ENCODE measurements around the gene USB1.

USB1 gene

DNA sequence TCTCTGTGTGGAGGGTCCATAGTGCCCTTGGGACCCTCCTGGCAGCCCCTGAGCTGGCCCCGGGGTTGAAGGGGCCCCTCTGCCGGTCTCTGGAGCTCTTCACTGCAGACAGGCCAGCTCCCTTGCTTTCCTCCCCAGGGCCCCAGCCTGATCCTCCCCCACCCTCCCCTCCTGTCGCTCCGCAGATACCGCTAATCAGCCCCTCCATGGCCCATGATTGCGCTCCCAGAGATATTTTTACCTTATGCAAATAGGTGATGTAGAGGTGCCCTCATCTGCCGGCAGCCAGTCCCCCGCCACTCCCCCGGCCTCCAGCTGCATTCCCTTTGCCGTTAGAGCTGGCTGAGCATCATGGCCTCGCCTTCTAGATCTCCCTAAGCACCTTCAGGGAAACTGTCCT lies 33.6 kb downstream of the USB1 start:
- no peak for DNase-seq (ENCODE audit: low read depth)

DNA sequence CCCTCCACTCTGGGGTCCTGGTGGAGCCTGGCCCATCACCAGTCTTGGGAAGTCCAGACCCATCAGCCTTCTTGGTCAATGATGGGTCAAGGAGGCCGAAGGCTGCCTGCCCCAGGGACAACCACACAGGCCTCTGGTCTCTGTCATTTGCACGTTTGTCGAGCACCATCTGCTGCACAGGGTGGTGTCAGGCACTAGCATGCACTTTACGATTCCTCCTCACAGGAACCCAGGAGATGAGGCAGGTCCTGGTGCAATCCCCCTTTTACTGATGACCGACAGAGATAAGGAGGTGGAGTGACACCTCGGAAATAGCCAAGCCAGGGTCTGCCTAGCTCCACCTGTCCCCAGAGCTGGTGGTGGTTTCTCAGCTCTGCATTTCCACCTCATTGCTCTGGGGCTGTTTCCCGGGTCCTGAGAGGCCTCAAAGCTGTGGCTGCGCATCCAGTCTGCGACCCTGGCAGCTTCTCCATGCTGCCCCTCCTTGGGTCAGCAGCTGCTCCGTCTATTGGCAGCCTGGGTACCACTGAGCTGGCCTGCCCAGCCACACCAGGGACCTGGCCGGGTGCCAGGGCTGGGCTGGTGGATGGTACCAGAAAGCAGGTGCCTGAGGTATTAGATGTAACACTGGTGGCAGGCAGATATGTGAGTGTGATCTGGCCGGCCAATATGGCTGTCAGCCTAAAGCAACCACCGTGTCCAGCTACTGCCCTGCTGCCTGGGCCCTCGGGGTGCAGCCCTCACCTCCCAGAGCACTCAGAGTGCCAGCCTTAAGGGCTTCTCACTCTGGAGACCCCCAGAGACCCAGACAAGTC lies 34.4 kb downstream of the USB1 start:
- DNase-seq (ENCODE audit: low read depth), result no peak

DNA sequence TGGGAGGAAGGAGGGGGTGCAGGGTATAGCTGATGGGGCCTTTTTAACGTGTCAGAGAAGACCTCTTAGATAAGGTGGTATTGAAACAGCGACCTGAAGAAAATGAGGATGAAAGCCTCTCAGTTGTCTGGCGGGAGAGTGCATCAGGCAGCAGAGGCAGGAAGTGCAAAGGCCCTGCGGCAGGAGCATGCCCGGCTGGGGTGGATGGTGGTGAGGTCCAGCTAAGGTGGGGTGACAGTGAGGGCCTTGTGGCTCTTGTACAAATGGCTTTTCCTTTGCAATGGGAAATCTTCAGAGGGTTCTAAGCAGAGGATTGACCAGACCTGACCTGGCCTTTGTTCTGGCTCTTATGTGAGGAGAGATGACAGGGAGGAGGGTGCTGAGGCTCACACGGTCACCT lies 35.7 kb downstream of the USB1 start:
- no peak for DNase-seq (ENCODE audit: low read depth)

DNA sequence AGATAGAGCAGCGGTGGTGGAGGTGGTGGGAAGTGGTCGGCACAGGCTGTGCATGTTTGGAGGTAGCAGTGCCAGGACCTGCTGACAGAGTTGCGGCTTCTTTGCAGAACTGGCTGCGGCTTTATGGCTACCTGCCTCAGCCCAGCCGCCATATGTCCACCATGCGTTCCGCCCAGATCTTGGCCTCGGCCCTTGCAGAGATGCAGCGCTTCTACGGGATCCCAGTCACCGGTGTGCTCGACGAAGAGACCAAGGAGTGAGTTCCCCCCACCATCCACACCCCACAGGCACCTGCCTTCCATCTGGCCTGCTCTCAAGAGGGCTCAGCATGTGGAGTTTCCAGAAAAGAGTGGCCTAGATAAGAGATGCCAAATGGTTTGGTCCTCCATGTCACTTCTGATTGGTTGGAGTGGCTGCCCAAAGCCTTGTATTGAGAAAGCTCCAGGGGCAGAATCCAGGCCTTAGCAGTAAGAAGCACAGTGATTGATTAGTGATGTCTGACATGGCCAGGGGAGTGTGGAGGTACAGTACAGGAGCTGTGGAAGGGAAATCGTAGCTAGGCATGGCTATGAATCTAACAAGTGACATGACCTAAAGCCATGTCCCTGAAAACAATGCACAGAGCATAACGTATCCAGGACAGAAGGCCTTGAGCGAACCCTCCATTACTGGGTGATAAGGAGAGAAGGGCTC lies 36.3 kb downstream of the USB1 start:
- DNase-seq (ENCODE audit: low read depth), result no peak

DNA sequence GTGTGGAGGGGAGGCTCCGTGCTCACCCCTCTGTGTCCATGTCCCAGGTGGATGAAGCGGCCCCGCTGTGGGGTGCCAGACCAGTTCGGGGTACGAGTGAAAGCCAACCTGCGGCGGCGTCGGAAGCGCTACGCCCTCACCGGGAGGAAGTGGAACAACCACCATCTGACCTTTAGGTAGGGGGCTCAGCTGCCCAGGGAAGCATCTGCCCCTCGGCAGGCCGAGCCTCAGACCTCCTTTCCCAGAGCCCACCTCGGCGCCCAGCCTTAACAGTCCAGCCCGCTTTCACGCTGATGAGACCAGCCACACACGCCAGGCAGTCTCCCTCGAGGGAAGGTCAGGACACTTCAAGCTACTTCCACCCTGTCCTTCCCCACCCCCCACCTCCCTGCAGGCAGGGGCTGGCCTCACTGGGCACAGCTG lies 37.0 kb downstream of the USB1 start:
- DNase-seq (ENCODE audit: low read depth), result no peak

DNA sequence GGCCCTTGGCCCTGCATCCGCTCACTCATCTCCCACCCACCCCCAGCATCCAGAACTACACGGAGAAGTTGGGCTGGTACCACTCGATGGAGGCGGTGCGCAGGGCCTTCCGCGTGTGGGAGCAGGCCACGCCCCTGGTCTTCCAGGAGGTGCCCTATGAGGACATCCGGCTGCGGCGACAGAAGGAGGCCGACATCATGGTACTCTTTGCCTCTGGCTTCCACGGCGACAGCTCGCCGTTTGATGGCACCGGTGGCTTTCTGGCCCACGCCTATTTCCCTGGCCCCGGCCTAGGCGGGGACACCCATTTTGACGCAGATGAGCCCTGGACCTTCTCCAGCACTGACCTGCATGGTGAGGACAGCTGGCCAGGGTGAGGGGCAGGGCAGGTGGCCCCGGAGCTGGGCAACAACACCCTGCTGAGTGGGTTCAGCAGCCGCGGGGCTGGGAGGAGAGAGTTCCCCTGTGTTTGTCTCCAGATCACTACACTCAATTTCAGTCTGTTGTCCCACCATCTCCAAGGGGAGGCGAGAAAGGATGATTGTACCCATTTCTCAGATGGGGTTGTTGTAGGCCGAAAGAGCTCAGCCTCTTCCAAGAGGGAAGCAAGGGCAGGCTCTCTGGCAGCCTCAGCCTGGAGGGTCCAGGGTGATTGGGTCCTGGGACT lies 38.8 kb downstream of the USB1 start:
- no peak for DNase-seq (ENCODE audit: low read depth)

DNA sequence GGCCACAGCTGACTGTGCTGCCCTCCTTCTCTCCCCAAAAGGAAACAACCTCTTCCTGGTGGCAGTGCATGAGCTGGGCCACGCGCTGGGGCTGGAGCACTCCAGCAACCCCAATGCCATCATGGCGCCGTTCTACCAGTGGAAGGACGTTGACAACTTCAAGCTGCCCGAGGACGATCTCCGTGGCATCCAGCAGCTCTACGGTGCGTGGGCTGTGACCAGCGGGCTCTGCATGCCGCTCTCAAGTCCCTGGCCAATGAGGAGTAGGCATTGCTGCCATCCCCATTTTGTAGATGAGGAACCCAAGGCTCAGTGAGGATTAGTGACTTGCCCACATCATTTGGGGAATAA lies 39.3 kb downstream of the USB1 start:
- no peak for DNase-seq (ENCODE audit: low read depth)

DNA sequence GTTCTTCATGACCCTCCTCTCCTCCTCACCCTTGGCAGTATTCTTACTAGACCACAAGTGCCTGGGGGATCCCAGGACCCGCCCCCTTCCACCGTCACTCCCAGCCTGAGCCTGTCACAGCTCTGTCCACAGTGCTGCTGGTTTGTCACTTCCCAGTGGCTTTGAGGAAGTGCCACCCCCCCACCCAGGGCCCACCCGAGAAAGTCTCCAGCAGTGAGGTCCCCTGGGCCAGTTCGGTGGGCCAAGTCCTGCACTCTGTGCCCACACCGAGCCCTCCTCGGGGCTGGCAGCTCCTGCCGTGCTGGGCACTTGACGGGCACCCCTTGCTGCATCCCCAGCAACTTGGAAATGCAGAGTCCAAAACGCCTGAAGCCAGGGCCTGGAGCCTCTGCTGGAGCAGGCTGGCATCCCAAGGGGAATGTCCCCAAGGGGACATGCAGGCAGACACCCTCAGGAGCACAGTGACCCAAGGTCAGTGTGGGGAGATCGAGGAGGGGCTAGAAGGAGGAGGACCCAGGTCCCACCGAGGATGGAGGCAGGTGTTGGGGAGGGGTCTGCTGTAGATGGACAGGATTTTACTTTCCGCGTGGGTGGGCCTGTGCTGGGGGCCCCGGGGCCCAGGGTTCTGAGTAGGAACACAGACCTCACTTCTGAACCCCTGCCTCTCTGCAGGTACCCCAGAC lies 39.9 kb downstream of the USB1 start:
- no peak for DNase-seq (ENCODE audit: low read depth)

DNA sequence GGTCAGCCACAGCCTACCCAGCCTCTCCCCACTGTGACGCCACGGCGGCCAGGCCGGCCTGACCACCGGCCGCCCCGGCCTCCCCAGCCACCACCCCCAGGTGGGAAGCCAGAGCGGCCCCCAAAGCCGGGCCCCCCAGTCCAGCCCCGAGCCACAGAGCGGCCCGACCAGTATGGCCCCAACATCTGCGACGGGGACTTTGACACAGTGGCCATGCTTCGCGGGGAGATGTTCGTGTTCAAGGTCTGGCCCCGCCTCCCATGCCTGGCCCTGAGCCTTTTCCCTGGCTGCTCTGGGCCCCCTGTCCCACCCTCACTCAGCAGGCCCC lies 40.4 kb downstream of the USB1 start:
- no peak for DNase-seq (ENCODE audit: low read depth)

DNA sequence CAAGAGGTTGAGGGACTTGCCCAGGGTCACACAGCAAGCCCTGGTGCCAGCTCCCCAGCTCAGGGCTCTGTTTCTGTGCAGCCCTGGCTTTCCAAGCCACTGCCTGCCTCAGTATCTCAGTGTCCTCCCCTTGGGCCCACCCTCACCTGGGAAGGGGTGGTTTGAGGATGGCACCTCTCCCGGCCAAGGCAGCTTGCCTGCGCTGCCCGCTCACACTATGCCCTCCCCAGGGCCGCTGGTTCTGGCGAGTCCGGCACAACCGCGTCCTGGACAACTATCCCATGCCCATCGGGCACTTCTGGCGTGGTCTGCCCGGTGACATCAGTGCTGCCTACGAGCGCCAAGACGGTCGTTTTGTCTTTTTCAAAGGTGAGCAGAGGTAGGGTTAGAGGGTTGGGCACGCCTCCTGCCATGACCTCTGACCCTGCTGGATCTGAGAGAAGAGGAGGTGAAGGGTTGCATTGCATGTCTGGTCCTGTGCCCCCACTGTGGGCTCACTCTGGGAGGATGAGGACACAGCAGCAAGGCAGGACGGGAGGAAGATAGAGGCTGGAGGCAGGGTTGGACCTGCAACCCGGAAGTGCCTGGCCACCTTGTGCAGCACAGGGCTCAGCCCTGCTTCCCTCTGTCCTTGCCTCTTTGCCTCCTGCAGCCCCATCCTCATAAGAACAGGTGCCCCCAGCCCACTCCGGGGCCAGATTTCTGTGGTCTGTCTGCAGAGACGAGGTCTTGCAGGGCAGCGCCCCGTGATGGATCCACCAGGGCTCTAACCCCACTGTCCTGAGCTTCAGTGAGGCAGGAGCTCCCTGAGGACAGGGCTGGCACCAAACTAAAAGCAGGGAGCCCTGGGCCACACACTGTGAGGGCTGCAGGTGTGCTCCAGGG lies 41.0 kb downstream of the USB1 start:
- DNase-seq (ENCODE audit: low read depth), result no peak

DNA sequence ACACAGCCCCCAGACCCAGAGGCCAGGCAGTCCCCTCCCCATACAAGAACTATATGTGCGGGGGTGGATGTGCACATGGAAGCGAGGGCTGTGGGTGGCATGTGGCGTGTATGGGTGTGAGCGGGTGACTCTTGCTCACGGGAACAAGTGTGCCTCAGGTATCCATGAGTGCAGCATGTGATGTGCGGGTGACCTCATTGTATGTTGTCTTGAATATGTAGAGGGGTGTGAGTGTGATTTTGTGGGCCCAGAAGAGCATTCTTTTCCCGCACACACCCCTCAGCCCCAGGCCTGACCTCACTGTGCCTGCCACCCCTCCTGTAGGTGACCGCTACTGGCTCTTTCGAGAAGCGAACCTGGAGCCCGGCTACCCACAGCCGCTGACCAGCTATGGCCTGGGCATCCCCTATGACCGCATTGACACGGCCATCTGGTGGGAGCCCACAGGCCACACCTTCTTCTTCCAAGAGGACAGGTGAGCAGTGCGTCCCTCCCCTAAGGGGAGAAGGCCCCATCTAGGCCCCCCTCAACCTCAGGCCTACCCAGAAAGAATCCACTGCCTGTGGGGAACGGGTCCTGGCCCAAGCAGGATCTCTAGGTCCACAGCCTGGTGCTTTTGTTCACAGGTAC lies 41.8 kb downstream of the USB1 start:
- no peak for DNase-seq (ENCODE audit: low read depth)

DNA sequence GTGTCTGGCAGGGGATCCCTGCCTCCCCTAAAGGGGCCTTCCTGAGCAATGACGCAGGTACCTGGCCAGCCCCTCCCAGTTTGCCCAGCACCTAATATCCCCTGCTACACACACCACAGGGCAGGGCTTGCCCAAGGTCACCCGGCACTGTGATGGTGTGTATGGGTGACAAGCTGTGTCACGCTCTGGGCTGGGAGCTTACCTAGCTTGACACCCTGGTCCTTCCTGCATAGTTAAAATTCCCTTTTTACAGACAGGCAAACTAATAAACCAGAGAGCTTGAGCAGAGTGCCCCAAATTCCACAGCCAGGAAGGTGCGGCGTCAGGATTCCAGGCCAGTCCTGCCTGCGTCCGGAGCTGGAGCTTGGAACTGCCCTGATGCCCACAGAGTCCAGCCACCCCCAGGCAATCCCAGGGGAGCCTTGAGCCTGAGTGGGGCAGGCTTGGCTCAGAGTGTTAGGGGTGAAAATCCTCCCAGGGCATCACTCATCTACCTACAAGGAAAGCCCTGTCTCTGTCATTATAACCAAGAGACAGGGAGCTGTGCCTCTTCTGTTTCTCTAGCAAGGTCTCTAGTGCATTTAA lies 42.5 kb downstream of the USB1 start:
- DNase-seq (ENCODE audit: low read depth), result no peak

DNA sequence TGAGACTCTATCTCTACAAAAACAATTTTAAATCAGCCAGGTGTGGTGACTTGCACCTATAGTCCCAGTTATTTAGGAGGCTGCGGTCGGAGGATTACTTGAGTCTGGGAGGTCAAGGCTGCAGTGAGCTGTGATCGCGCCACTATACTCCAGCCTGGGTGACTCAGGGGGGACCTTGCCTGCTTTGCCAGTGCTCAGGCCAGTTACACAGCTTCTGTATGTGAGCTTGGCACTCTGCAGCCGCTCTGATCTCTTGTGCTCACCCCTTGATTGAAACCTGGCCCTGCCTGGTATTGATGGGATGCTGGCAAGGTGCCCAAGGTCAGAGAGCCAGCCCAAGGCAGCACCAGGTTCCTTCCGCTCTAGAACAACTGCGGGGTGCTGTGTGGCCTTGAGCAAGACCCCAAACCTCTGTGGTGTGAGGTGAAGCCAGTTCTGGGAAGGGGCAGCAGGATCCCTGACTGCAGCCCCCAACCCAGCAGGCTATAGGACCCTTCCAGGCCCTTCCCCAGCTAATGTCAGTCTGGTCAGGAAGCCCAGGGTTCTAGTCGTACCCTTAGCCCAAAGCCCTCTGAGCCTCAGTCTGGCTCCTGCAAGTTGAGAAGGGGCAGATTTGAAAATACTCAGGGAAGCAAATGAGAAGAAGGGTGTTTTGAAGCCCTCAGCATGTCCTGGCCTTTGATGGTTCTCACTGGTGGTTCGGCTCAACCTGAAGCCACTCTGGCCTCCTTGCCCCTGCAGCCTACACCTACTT lies 43.2 kb downstream of the USB1 start:
- DNase-seq (ENCODE audit: low read depth), result no peak

DNA sequence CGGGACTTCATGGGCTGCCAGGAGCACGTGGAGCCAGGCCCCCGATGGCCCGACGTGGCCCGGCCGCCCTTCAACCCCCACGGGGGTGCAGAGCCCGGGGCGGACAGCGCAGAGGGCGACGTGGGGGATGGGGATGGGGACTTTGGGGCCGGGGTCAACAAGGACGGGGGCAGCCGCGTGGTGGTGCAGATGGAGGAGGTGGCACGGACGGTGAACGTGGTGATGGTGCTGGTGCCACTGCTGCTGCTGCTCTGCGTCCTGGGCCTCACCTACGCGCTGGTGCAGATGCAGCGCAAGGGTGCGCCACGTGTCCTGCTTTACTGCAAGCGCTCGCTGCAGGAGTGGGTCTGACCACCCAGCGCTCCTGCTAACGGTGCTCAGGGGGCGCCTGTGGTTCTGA lies 43.9 kb downstream of the USB1 start:
- no peak for DNase-seq (ENCODE audit: low read depth)

DNA sequence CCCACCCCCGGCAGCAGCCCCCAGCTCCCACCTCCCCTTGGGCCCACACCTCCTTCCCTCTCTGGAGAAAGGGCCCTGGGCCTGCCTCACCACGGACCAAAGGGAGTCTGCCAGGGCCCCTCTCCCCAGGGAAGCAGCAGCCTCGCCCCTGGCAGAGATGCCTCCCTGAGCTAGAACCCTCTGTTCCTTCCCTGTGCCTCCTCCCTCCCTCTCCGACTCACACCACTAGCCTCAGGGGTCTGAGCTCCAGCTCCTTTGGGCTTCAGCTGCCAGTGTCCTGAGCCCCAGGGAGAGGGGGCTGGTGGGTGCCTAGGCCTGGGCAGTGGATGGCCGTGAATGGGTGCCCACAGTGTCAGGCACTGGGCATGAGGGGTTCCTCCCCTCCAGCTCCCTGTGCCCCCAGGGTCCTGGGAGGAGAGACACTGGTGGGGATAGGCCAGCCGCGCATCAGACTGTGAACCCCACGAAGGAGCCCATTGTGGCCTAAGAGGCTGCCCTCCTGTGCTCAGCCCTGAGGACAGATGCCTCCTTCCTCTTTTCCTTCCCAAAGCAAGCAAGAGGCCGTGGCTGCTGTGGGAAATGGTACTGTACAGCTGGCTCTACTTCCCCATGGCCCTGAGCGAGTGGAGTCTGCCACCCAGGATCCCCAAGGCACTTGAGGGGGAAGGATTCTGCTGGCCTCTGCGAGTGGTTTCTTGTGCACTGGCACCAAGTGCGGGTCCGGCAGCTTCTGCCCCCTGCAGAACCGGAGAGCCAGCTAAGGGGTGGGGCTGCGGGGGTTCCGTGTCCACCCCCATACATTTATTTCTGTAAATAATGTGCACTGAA lies 45.1 kb downstream of the USB1 start:
- no peak for DNase-seq (ENCODE audit: low read depth)

DNA sequence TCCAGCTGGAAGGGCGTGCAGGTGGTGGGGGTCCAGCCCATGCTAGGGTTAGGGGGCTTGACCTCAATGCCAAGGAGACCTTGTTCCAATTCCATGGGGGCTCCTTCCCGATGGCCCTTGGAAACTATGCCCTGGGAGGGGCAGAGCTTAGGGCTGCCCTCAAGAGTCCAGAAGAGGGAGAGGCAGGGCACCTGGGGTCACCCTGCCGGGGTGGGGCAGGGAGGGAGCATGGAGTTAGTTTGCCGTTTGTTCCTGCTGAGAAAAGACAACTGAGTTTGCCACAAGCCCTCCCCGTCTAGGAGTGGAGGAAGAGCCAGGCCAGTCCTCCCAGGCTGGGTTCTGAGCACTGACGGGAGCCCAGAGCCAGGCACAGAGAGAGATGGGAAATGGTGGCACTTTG lies 45.7 kb downstream of the USB1 start:
- no peak for DNase-seq (ENCODE audit: low read depth)

DNA sequence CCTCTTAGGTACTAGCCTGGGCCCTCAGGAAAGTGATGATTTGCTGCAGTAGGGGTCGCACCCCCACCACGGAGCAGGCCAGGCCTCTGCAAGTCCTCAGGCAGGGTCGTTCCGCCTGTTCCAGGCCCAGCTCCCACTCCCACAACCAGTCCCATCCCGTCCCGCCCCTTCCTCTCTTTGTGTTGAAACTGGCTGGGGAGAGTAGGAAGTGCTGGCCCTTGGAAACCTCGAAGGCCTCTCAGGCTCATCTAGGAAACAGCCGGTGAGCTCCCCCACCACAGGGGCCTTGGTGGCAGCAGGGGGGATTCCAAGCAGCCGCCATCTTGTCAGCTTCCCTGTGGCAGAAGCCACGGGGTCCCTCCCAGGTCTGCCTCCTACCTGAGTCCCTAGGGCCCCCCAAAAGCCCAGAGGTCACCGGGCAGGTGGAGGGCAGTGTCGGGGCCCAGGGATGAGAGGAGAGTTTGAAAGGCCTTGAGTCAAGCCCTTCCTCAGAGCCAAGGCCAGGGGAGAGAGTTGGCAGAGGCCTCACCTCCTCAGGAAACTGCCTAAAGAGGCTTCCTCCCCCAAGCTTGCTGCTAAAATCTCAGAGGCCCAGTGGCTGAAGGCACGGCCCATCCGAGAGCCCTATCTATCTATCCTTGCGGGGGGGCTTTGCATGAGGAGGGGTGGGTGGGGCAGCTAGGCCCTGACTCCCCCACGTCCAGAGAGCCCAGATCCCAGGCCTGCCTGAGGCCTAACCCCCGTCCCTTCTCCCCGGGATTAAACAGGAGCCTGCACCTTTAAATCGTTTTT lies 46.5 kb downstream of the USB1 start:
- DNase-seq (ENCODE audit: low read depth), result no peak

DNA sequence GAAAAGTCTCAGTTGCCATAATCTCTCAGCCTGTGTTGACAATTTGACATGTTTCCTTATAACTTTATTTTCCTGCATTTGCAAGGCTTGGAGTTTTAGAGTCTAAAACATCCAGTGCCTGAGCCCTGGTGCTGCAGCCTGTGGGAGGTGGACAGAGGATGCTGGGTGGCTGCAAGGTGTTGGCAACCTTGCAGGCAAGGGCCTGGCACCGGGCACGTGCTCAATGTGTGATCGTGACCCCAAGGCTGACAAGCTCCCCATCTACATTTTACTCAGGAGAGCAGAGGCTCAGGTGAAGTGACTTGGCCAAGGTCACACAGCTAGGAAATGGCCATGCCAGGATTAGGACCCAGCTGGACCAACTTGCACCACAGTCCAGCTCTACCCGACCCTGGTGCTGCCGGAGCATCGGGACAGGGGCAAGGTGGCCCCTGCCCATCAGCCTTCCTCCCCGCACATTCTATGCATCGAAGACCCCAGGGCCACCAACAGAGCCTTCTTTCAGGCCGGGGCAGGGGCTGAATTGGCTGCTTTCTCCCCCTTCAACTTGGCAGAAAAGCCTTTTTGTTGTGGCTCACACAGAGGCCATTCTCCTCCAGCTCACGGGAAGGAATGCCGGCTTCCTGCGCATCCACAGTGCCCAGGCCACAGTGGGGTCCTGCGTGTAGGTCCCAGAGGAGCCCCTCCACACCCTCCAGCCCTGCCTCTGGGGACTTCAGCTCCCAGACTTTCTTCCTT lies 47.5 kb downstream of the USB1 start:
- DNase-seq (ENCODE audit: low read depth), result no peak

All from stimulated activated CD8-positive, alpha-beta memory T cell treated with anti-CD3 and anti-CD28 coated beads, Interleukin-15, amount 100 ng/mL, for 24 hours (primary cell).